Measurements from ENCODE around the gene IGSF21.

DNA sequence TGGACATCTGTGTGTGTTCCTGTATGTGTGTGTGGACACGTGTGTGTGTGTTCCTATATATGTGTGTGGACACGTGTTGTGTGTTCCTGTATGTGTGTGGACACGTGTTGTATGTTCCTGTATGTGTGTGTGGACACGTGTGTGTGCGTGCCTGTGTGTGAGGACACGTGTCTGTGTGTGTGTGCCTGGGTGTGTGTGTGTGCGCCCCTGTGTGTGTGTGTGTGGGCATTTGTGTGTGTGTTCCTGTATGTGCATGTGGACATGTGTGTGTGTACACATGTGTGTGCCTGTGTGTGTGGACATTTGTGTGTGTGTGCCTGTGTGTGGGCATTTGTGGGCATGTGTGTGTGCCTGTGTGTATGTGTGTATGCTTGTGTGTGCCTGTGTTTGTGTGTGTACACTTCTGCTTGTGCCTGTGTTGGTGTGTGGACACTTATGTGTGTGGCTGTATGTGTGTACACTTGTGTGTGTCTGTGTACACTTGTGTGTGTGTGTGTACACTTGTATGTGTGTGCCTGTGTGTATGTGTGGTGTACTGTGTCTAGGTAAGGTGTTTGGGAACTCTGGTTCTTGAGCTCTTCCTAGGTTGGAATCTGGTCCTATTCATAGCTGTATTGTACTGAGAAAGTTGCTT is 3.7 kb upstream of the IGSF21 start:
- TF ChIP-seq, protein P1, sequence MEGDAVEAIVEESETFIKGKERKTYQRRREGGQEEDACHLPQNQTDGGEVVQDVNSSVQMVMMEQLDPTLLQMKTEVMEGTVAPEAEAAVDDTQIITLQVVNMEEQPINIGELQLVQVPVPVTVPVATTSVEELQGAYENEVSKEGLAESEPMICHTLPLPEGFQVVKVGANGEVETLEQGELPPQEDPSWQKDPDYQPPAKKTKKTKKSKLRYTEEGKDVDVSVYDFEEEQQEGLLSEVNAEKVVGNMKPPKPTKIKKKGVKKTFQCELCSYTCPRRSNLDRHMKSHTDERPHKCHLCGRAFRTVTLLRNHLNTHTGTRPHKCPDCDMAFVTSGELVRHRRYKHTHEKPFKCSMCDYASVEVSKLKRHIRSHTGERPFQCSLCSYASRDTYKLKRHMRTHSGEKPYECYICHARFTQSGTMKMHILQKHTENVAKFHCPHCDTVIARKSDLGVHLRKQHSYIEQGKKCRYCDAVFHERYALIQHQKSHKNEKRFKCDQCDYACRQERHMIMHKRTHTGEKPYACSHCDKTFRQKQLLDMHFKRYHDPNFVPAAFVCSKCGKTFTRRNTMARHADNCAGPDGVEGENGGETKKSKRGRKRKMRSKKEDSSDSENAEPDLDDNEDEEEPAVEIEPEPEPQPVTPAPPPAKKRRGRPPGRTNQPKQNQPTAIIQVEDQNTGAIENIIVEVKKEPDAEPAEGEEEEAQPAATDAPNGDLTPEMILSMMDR (IDR thresholded peaks at IDR 0.05), result no peak
- no peak for TF ChIP-seq POLR2A (IDR thresholded peaks at IDR 0.05)
